NOMO-1 treated with DMSO at 0.1 percent for 48 hours (cell line): ENCODE results near the gene CR1.
"Not testable (repeated sequence)": the region's sequence is repeated elsewhere in the genome, so short reads cannot be mapped to it uniquely, and the experiment has no call there.

Experiments used
- DNase-seq: peaks from one replicate; lab custom pipeline; 2025; ENCODE audit not compliant: unreplicated experiment; lab: John Stamatoyannopoulos, UW

Gene CR1

GRCh38 chr1:207579436-207579799, 83.5 kb downstream of the CR1 start:
- peak; percentile 51 for DNase-seq

DNA sequence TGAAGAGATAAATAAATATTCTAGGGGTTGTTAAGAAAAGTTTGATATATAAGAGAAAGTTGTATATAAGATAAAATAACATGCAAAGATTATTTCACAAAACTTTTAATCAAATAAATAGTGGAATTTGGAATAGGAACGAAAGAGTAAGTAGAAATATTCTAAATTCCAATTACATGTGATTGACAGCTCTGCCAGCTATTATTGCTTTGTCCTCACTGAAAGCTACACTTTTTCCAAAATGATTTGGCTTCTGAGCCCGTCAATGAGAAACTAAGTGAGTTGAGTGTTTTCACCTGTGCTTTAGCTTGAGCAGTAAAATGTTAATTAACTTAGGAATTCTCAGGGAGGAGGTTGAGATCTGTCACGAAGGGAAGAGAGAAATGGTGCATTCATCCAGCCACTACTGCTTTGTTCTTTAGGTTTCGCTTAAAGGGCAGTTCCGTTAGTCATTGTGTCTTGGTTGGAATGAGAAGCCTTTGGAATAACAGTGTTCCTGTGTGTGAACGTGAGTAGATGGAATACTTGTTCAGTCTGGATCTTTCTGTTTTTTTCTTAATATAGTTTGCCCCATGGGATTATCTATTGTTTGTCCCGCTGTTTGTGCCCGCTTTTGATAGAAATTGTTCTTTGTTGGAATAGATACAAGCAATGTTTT, 85.7 kb downstream of the CR1 start:
- DNase-seq: no peak

GRCh38 chr1:207589506-207589905, 93.5 kb downstream of the CR1 start:
- DNase-seq: not testable (repeated sequence)

- not testable (repeated sequence) for DNase-seq
Measured at GRCh38 chr1:207591205-207591604, 95.2 kb downstream of the CR1 start.

DNA sequence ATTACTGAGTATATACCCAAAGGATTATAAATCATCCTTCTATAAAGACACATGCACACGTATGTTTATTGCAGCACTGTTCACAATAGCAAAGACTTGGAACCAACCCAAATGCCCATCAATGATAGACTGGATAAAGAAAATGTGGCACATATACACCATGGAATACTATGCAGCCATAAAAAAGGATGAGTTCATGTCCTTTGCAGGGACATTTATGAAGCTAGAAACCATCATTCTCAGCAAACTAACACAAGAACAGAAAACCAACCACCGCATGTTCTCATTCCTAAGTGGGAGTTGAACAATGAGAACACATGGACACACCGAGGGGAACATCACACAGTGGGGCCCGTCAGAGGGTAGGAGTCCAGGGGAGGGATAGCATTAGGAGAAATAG, 98.1 kb downstream of the CR1 start:
- DNase-seq: not testable (repeated sequence)

DNA sequence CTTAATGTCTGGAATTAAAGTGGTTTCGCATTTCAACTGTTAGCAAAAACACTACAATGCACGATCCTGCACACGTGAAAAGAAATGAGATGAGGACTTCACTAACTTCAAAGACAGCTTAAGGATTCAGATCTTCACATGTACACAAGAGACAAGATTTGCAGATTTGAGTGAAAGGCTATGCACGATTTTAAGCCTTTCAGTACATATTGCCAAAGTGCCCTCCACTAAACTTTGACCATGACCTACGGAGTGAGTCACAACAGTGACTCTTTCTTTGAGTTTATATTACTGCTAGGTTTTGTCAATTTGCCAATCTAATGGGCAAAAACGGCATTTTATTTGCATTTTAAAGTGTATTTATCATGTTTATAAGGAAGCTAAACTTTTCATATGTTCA, 107.8 kb downstream of the CR1 start:
- no peak for DNase-seq

DNA sequence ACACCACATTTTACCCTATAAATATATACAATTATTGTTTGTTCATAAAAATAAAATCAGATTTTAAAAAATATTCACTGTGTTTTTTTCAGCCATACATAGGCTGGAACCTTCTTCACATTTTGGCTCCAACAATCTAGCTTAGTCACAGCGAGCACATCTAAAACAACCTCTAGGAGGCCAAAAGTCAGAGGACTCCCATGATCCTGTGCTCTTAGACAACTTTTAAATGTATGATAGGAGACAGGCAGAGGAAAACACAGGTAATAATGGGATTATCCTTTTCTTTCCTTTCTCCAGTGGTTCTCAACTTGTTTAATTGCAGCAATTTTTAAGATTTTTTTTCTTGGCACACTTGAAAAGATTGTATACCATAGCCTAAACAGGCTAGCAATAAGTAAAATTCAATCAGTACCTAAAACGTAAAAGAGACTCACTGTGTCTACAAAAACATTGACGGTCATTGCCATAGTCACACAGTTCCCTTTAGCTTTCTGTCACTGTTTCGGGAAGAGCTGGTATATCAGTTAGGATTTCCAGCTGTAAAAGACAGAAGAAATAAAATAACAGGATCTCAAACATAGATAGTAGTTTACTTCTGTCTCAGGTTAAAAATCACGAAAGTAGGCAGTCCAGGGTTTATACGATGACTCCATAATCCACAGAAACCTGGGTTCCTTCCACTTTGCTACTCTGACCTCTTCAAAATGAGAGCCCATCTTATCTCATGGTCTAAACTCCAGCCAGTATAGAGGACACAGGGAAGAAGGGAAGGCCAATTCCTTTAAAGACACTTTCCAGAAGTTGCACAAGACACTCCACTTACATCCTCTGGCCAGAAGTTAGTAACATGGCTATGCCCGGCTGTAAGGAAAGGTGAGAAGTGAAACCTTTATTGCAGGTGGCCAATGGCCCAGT, 109.7 kb downstream of the CR1 start:
- no peak for DNase-seq

- no peak for DNase-seq
Measured at GRCh38 chr1:207606362-207606755, 110.4 kb downstream of the CR1 start.

DNA sequence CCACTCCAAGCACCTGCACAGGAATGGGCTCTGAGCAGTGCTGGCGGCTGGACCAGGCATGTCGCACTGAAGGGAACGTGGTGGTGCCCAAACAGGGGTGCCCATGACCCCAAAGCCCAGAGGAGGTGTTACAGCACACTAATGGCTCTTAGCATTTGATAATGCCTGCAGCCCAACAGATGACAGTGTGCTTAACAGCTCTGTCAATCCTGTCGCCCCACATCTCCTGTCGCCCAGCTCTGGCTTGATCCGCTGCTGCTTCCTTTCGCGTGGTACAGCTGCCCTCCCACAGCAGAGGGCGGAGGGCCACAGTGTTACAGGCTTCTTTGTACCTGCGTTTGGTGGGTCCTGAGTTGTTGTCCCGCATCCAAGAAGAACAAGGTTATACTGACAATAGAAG, 116.8 kb downstream of the CR1 start:
- DNase-seq: no peak

DNA sequence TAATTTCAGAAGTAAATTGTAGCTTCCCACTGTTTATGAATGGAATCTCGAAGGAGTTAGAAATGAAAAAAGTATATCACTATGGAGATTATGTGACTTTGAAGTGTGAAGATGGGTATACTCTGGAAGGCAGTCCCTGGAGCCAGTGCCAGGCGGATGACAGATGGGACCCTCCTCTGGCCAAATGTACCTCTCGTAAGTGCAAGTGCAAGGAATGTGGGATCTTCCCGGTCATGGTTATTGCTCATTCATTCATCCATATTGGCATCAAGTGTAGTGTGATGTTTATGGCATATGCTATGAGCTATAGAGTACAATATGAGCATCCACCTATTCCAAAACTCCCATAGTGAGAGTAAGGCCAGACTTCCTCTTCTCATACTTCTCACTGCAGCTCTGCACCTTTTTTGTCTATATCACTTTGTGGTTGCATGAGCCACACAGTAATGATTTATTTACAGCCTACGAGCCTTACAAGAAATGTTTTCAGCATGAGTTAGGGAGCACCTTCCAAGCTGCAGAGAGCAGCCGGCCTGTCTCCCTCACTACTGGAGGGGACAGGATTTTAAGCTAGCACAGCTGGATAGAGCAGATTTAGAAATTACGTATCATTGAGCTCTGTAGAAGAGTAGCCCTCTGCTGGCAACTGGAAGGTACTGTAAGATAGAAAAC, 124.0 kb downstream of the CR1 start:
- DNase-seq: peak; percentile 76

DNA sequence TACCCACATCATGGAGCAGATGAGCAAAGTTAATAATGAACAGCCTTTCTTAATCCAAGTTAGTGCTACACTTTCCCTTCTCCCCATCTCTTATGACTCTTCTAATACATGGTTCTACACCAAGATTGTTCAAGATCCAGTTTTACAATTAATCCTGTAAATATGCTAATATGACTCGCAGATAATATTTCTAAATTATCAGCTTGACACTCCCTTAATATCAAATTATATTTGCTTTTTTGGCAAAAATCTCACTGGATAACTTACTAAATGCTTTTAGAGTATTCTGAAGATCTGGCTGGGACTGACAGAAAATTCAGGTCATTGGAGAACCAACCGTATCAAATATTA, 124.6 kb downstream of the CR1 start:
- DNase-seq: no peak

- DNase-seq: not testable (repeated sequence)
Measured at GRCh38 chr1:207625504-207626071, 129.6 kb downstream of the CR1 start.

DNA sequence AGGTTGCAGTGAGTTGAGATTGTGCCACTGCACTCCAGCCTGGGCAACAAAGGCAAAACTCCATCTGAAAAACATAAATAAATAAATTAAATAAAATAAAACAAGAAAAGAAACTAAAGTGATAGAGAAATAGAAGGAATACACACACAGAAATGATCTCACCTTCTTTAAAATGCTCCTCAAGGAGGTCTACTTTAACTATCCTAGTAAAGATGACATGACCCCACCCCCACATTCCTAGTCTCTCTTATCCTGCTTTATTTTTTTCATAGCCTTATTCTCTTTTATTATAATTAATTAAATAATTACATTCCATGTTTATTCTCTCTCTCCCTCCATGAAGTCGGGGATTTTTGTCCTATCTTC, 131.0 kb downstream of the CR1 start:
- DNase-seq: no peak

DNA sequence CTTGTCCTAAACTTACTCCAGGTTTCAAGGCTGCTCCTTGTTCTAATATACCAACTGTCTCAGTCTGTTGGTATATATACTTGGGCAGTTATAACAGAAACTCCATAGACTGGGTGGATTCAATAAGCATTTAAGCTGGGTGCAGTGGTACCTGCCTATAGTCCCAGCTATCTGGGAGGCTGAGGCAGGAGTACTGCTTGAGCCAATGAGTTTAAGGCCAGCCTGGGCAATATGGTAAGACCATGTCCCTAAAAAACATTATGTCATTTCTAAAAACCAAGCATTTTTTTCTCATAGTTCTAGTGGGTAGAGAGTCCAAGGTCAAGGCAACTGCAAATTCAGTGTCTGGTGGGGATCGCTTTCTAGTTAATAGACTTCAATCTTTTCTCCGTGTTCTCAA, 131.5 kb downstream of the CR1 start:
- no peak for DNase-seq

- DNase-seq: no peak
Measured at GRCh38 chr1:207628776-207629175, 132.8 kb downstream of the CR1 start.

GRCh38 chr1:207631137-207631536, 135.2 kb downstream of the CR1 start:
- no peak for DNase-seq

DNA sequence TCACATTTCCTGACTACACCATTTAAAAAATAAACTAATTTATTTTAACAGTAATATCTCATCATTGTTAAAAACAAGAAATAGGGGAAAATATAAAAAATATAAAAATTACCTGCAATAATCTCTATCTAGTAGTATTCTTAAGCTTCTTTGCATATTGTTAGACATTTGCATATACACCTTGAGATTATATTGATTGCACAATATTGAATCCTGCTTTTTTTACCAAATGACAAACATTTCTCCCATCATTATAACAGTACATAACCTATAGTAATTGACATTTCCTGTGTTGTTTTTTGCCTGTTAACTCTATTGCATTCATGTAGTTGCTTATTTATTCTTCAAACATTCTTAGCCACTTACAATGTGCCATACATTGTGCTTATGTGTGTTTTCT, 137.3 kb downstream of the CR1 start:
- DNase-seq: no peak

DNA sequence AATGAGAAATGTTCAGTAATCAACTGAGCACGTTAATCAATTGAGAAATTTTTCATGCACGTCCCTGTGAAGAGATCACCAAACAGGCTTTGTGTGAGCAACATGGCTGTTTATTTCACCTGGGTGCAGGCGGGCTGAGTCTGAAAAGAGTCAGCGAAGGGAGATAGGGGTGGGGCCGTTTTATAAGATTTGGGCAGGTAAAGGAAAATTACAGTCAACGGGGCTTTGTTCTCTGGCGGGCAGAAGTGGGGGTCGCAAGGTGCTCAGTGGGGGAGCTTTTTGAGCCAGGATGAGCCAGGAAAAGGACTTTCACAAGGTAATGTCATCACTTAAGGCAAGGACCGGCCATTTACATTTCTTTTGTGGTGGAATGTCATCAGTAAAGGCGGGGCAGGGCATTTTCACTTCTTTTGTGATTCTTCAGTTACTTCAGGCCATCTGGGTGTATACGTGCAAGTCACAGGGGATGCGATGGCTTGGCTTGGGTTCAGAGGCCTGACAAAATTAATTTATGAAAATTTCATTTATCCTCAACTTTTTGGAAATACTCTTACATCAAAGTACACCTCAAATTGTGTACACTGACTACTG, 137.8 kb downstream of the CR1 start:
- DNase-seq: not testable (repeated sequence)

DNA sequence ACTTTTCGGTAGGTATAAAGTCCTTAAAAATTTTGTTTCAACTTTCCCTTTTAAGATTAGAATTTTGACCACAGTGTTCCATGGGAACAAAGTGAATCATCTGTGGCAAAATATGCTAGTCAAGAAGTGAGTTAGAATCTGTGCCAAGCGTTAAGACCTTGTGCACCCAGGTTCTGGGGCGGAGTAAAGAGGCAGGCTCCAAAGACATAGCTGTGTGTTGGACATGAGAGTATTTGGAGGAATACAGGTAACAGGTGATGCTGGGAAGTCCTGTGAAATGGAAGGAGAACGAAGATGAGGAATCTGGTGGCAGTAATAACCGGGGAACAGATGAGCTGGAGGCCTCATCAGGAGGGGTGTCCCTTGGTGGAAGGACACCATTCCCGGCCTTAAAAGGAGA, 138.3 kb downstream of the CR1 start:
- DNase-seq: not testable (repeated sequence)

GRCh38 chr1:207635569-207636186, 139.7 kb downstream of the CR1 start:
- DNase-seq: not testable (repeated sequence)
